ENCODE data around the gene CABLES1. TPM values are rescaled to one million over a fixed set of nuclear protein-coding genes. Genes with fewer than 3 reads are reported as not detected.

Gene CABLES1
- polyA plus RNA-seq, 1 donor (not counting 4 experiments of a cell fraction or from before 2014, with no cell fraction given), result 1.00 TPM

- no peak overlapping the region for H3K9ac ChIP-seq (ENCODE audit: control insufficient read depth, extremely low read depth, insufficient read depth, low read length)
- no peak overlapping the region for H2AFZ ChIP-seq (ENCODE audit: control insufficient read depth, low read length)
- H3K4me3 ChIP-seq (ENCODE audit: control insufficient read depth in 2 of 3, extremely low read depth in 1 of 3, insufficient read depth in 2 of 3, low read depth in 1 of 3, low read length in 3 of 3), result no peak overlapping the region
- TF ChIP-seq CTCF (optimal IDR thresholded peaks at IDR 0.05 in 1 of 3, IDR thresholded peaks at IDR 0.05 in 1 of 3, conservative IDR thresholded peaks at IDR 0.05 in 1 of 3; ENCODE audit: extremely low read depth in 1 of 3, insufficient read depth in 2 of 3, low read length in 3 of 3), result no peak
- TF ChIP-seq EZH2 (IDR thresholded peaks at IDR 0.05; ENCODE audit: low read length), result no peak
- DNase-seq (ENCODE audit: low read depth, low spot score), result no peak
- peaks cover 5% of the 10 kb centered on the region for H3K9me3 ChIP-seq (ENCODE audit: control insufficient read depth, low read depth, low read length)
- no peaks in the 10 kb centered on the region for H4K20me1 ChIP-seq (ENCODE audit: control insufficient read depth, extremely low read depth, insufficient read depth, low read length)
- H3K36me3 ChIP-seq (ENCODE audit: control insufficient read depth in 2 of 2, extremely low read depth in 1 of 2, insufficient read depth in 2 of 2, low read length in 2 of 2), result no peaks in the 10 kb centered on the region
- no peak overlapping the region for H3K27ac ChIP-seq (ENCODE audit: control insufficient read depth, insufficient read depth, low read length)
- no peaks in the 10 kb centered on the region for H3K79me2 ChIP-seq (ENCODE audit: control insufficient read depth, insufficient read depth, low read length)
- H3K4me1 ChIP-seq (ENCODE audit: control insufficient read depth, extremely low read depth, insufficient read depth, low read length), result no peaks in the 10 kb centered on the region
- H3K27me3 ChIP-seq (ENCODE audit: control insufficient read depth, extremely low read depth, insufficient read depth, low read length), result no peaks in the 10 kb centered on the region
- H3K9me1 ChIP-seq (ENCODE audit: control insufficient read depth, extremely low read depth, insufficient read depth, low read length), result no peaks in the 10 kb centered on the region
- dilution Hi-C loops (cut with MboI; ENCODE audit: extremely low pct_ligation_motif_present, low sequenced_read_pairs), result no loop called here
- FAIRE-seq, result no peak
- no peak overlapping the region for H3K4me2 ChIP-seq (ENCODE audit: control insufficient read depth, extremely low read depth, insufficient read depth, low read depth, low read length)
Observed at GRCh38 chr18:23269928-23270327, 134.6 kb downstream of the CABLES1 start.

GRCh38 chr18:23270986-23271680 lies 135.8 kb downstream of the CABLES1 start:
- peaks cover 5% of the 10 kb centered on the region for H3K9me3 ChIP-seq (ENCODE audit: control insufficient read depth, low read depth, low read length)
- no peak overlapping the region for H3K9ac ChIP-seq (ENCODE audit: control insufficient read depth, extremely low read depth, insufficient read depth, low read length)
- H2AFZ ChIP-seq (ENCODE audit: control insufficient read depth, low read length), result no peak overlapping the region
- H3K36me3 ChIP-seq (ENCODE audit: control insufficient read depth in 2 of 2, extremely low read depth in 1 of 2, insufficient read depth in 2 of 2, low read length in 2 of 2), result no peaks in the 10 kb centered on the region
- no peaks in the 10 kb centered on the region for H3K79me2 ChIP-seq (ENCODE audit: control insufficient read depth, insufficient read depth, low read length)
- FAIRE-seq (no peak), DNase-seq (ENCODE audit: low read depth, low spot score) (no peak)
- no peaks in the 10 kb centered on the region for H3K4me1 ChIP-seq (ENCODE audit: control insufficient read depth, extremely low read depth, insufficient read depth, low read length)
- no peak overlapping the region for H3K4me3 ChIP-seq (ENCODE audit: control insufficient read depth in 2 of 3, extremely low read depth in 1 of 3, insufficient read depth in 2 of 3, low read depth in 1 of 3, low read length in 3 of 3)
- dilution Hi-C loops (cut with MboI; ENCODE audit: extremely low pct_ligation_motif_present, low sequenced_read_pairs), result no loop called here
- no peak overlapping the region for H3K4me2 ChIP-seq (ENCODE audit: control insufficient read depth, extremely low read depth, insufficient read depth, low read depth, low read length)
- no peaks in the 10 kb centered on the region for H3K9me1 ChIP-seq (ENCODE audit: control insufficient read depth, extremely low read depth, insufficient read depth, low read length)
- no peak overlapping the region for H3K27ac ChIP-seq (ENCODE audit: control insufficient read depth, insufficient read depth, low read length)
- TF ChIP-seq CTCF (optimal IDR thresholded peaks at IDR 0.05 in 1 of 3, IDR thresholded peaks at IDR 0.05 in 1 of 3, conservative IDR thresholded peaks at IDR 0.05 in 1 of 3; ENCODE audit: extremely low read depth in 1 of 3, insufficient read depth in 2 of 3, low read length in 3 of 3) (no peak), EZH2 (IDR thresholded peaks at IDR 0.05; ENCODE audit: low read length) (no peak)
- H3K27me3 ChIP-seq (ENCODE audit: control insufficient read depth, extremely low read depth, insufficient read depth, low read length), result no peaks in the 10 kb centered on the region
- no peaks in the 10 kb centered on the region for H4K20me1 ChIP-seq (ENCODE audit: control insufficient read depth, extremely low read depth, insufficient read depth, low read length)

All from keratinocyte (primary cell).